OCI-LY1 (cell line): ENCODE results near the gene DNAJC16.

ENCODE experiments used
- H2AFZ ChIP-seq: fragments of 200-600 bp; sonication (generic), shearing (Covaris generic); 2 replicates; pipeline ENCODE4 v1.6.0; 2014; ENCODE audit warnings: antibody characterized with exemption, mild to moderate bottlenecking, low read length
- H3F3A ChIP-seq: fragments of 200-600 bp; sonication (generic), shearing (Covaris generic); 2 replicates; pipeline ENCODE4 v1.6.0; 2014; ENCODE audit warnings: mild to moderate bottlenecking, antibody characterized with exemption, low read length, moderate library complexity; ENCODE audit not compliant: insufficient read depth
- H3K27ac ChIP-seq: fragments of 200-600 bp; sonication (generic); 2 replicates; pipeline ENCODE4 v1.5.1; 2014; ENCODE audit warnings: low read length, mixed run types, mild to moderate bottlenecking, low read depth; ENCODE audit not compliant: poor library complexity, severe bottlenecking
- H3K27me3 ChIP-seq: fragments of 200-600 bp; sonication (generic); 2 replicates; pipeline ENCODE4 v1.6.0; 2014; ENCODE audit warnings: antibody characterized with exemption, mild to moderate bottlenecking, low read length, moderate library complexity; ENCODE audit not compliant: insufficient read depth
- H3K36me3 ChIP-seq: fragments of 200-600 bp; sonication (generic); 2 replicates; pipeline ENCODE4 v1.6.1; 2014; ENCODE audit warnings: mild to moderate bottlenecking, antibody characterized with exemption, low read length, moderate library complexity, mixed read lengths; ENCODE audit not compliant: insufficient read depth
- H3K4me1 ChIP-seq: fragments of 200-600 bp; sonication (generic); 2 replicates; pipeline ENCODE4 v1.5.1; 2014; ENCODE audit warnings: mild to moderate bottlenecking, low read length, moderate library complexity; ENCODE audit not compliant: insufficient read depth, severe bottlenecking
- H3K4me2 ChIP-seq: fragments of 200-600 bp; sonication (generic), shearing (Covaris generic); 2 replicates; pipeline ENCODE4 v1.6.1; 2014; ENCODE audit warnings: low read length
- H3K4me3 ChIP-seq: fragments of 200-600 bp; sonication (generic); 2 replicates; pipeline ENCODE4 v1.5.1; 2014; ENCODE audit warnings: low read length, low read depth, mild to moderate bottlenecking, mixed read lengths; ENCODE audit not compliant: poor library complexity, severe bottlenecking
- H3K79me2 ChIP-seq: fragments of 200-600 bp; shearing (Covaris generic); 2 replicates; pipeline ENCODE4 v1.6.1; 2016; ENCODE audit warnings: mixed run types, low read length, mixed read lengths; ENCODE audit not compliant: insufficient read depth
- H3K9ac ChIP-seq: fragments of 200-600 bp; sonication (generic), shearing (Covaris generic); 2 replicates; pipeline ENCODE4 v1.6.1; 2014; ENCODE audit warnings: mild to moderate bottlenecking, low read length, mixed read lengths
- H3K9me2 ChIP-seq: fragments of 200-600 bp; sonication (generic), shearing (Covaris generic); 2 replicates; pipeline ENCODE4 v1.6.1; 2014; ENCODE audit warnings: low read depth, mild to moderate bottlenecking, low read length, mixed read lengths
- H3K9me3 ChIP-seq: fragments of 200-600 bp; shearing (Covaris generic); 2 replicates; pipeline ENCODE4 v1.6.1; 2014; ENCODE audit warnings: low read length, mixed read lengths
- H4K20me1 ChIP-seq: fragments of 200-600 bp; sonication (generic), shearing (Covaris generic); 2 replicates; pipeline ENCODE4 v1.6.0; 2016; ENCODE audit warnings: mild to moderate bottlenecking, low read length; ENCODE audit not compliant: insufficient read depth
- CTCF ChIP-seq: fragments of 200-600 bp; sonication (generic), shearing (Covaris generic); IDR thresholded peaks from 2 replicates; pipeline ENCODE4 v1.5.1; 2017; ENCODE audit warnings: mild to moderate bottlenecking, antibody characterized with exemption, low read length, moderate library complexity, mixed read lengths
- EZH2 ChIP-seq: fragments of 200-600 bp; sonication (generic), shearing (Covaris generic); IDR thresholded peaks from 2 replicates; pipeline ENCODE4 v1.8.0; 2017; ENCODE audit warnings: borderline replicate concordance, mixed run types, mild to moderate bottlenecking, antibody characterized with exemption, low read length, moderate library complexity, mixed read lengths

DNAJC16 gene

GRCh38 chr1:15578921-15579682 is 52.5 kb downstream of the DNAJC16 start:
- peak overlapping the region; percentile 39; the same call in 1 of the 2 replicates for H3K4me2 ChIP-seq
- no peaks in the 10 kb centered on the region for H3K36me3 ChIP-seq
- peaks cover 19% of the 10 kb centered on the region for H3K4me1 ChIP-seq
- H3F3A ChIP-seq = no peaks in the 10 kb centered on the region
- no peaks in the 10 kb centered on the region for H3K27me3 ChIP-seq
- H3K4me3 ChIP-seq = no peak overlapping the region
- no peaks in the 10 kb centered on the region for H3K9me2 ChIP-seq
- no peaks in the 10 kb centered on the region for H3K9me3 ChIP-seq
- H3K27ac ChIP-seq = peak overlapping the region; percentile 52
- TF ChIP-seq EZH2 (no peak), CTCF (no peak)
- peak overlapping the region; percentile 28; the same call in 1 of the 2 replicates for H3K9ac ChIP-seq
- H4K20me1 ChIP-seq = no peaks in the 10 kb centered on the region
- no peaks in the 10 kb centered on the region for H3K79me2 ChIP-seq
- peak overlapping the region; percentile 84 for H2AFZ ChIP-seq

GRCh38 chr1:15579683-15580047 is 53.0 kb downstream of the DNAJC16 start:
- no peaks in the 10 kb centered on the region for H3K9me3 ChIP-seq
- no peaks in the 10 kb centered on the region for H3K79me2 ChIP-seq
- no peaks in the 10 kb centered on the region for H3F3A ChIP-seq
- peaks cover 24% of the 10 kb centered on the region for H3K4me1 ChIP-seq
- no peaks in the 10 kb centered on the region for H3K9me2 ChIP-seq
- peak overlapping the region; percentile 28; the same call in 1 of the 2 replicates for H3K9ac ChIP-seq
- H3K4me3 ChIP-seq = no peak overlapping the region
- H3K27me3 ChIP-seq = no peaks in the 10 kb centered on the region
- peak overlapping the region; percentile 39; the same call in 1 of the 2 replicates for H3K4me2 ChIP-seq
- H4K20me1 ChIP-seq = no peaks in the 10 kb centered on the region
- no peak for TF ChIP-seq CTCF
- no peak for TF ChIP-seq EZH2
- H3K27ac ChIP-seq = peak overlapping the region; percentile 52
- H2AFZ ChIP-seq = peak overlapping the region; percentile 84
- H3K36me3 ChIP-seq = no peaks in the 10 kb centered on the region

GRCh38 chr1:15583016-15583706 is 56.5 kb downstream of the DNAJC16 start:
- H3K36me3 ChIP-seq = no peaks in the 10 kb centered on the region
- H3K4me3 ChIP-seq = no peak overlapping the region
- no peaks in the 10 kb centered on the region for H3F3A ChIP-seq
- H3K9me3 ChIP-seq = no peaks in the 10 kb centered on the region
- no peak for TF ChIP-seq EZH2
- H3K27ac ChIP-seq = no peak overlapping the region
- H3K79me2 ChIP-seq = no peaks in the 10 kb centered on the region
- no peaks in the 10 kb centered on the region for H3K9me2 ChIP-seq
- H2AFZ ChIP-seq = no peak overlapping the region
- no peak overlapping the region for H3K4me2 ChIP-seq
- H3K27me3 ChIP-seq = no peaks in the 10 kb centered on the region
- no peak overlapping the region for H3K9ac ChIP-seq
- H4K20me1 ChIP-seq = no peaks in the 10 kb centered on the region
- H3K4me1 ChIP-seq = peaks cover 26% of the 10 kb centered on the region
